CD4-positive, alpha-beta T cell (primary cell): ENCODE results near the gene CALM3. TPM values are rescaled to one million over a fixed set of nuclear protein-coding genes. Genes with fewer than 3 reads are reported as not detected.
A peak's percentile ranks its signal among the peaks of the same experiment; 100 is the strongest.

Experiments
- ATAC-seq: fragments of 200-7000 bp; cut with Tn5 transposase; one replicate; pipeline ENCODE4 v1.10.0; 2022; ENCODE audit warnings: mild to moderate bottlenecking; ENCODE audit not compliant: poor library complexity
- CTCF ChIA-PET: fragments of 350-600 bp; sonication (Branson Sonifier 250); formaldehyde crosslinking; loops from one replicate; lab custom pipeline; 2021; ENCODE audit warnings: antibody characterized with exemption, inconsistent platforms; lab: Charles Lee
- POLR2A ChIA-PET: fragments of 350-600 bp; sonication (Branson Sonifier 250); formaldehyde crosslinking; loops from one replicate; lab custom pipeline; 2021; ENCODE audit warnings: antibody characterized with exemption, inconsistent platforms; lab: Charles Lee
- DNase-seq, 14 experiments: peaks; one replicate each; pipeline ENCODE4 v3.0.0-alpha.2; 2013 to 2020; ENCODE audit warnings: mixed read lengths in 2 of 14
- H3K27ac ChIP-seq, 2 donors: one replicate each; pipeline versions ENCODE4 v1.5.1 to v1.7.0; 2013; ENCODE audit warnings: low read length in 2 of 2, low read depth in 1 of 2, mild to moderate bottlenecking in 1 of 2
- H3K27me3 ChIP-seq, 2 experiments: 1 replicate in 1 of 2; 2 replicates in 1 of 2; pipeline versions ENCODE4 v1.6.1 to v1.7.0; 2013; ENCODE audit warnings: low read length in 2 of 2, control low read depth in 1 of 2, mild to moderate bottlenecking in 1 of 2, moderate library complexity in 1 of 2; ENCODE audit not compliant: insufficient read depth in 2 of 2, control insufficient read depth in 1 of 2
- H3K36me3 ChIP-seq: one replicate; pipeline ENCODE4 v1.6.1; 2013; ENCODE audit warnings: low read length, control low read depth; ENCODE audit not compliant: insufficient read depth
- H3K4me1 ChIP-seq: one replicate; pipeline ENCODE4 v1.6.1; 2013; ENCODE audit warnings: low read length, control low read depth; ENCODE audit not compliant: insufficient read depth
- H3K4me3 ChIP-seq: one replicate; pipeline ENCODE4 v1.5.1; 2013; ENCODE audit warnings: mild to moderate bottlenecking, low read length, moderate library complexity
- H3K9me3 ChIP-seq, 2 experiments: 1 replicate in 1 of 2; 2 replicates in 1 of 2; pipeline versions ENCODE4 v1.6.1 to v1.7.0; 2013; ENCODE audit warnings: low read length in 2 of 2, mild to moderate bottlenecking in 2 of 2, control low read depth in 1 of 2, moderate library complexity in 1 of 2; ENCODE audit not compliant: control insufficient read depth in 1 of 2, insufficient read depth in 1 of 2
- H3K27ac Mint-ChIP-seq: one replicate; pipeline ENCODE4 v1.8.0; 2020; ENCODE audit warnings: mixed read lengths
- H3K27me3 Mint-ChIP-seq: one replicate; pipeline ENCODE4 v1.8.0; 2021; ENCODE audit warnings: mixed read lengths
- H3K36me3 Mint-ChIP-seq: one replicate; pipeline ENCODE4 v1.8.0; 2021; ENCODE audit warnings: low read depth, mixed read lengths
- H3K4me1 Mint-ChIP-seq: one replicate; pipeline ENCODE4 v1.8.0; 2021; ENCODE audit warnings: low read depth, mixed read lengths
- H3K4me3 Mint-ChIP-seq: one replicate; pipeline ENCODE4 v1.8.0; 2020; ENCODE audit warnings: mild to moderate bottlenecking, mixed read lengths
- H3K9me3 Mint-ChIP-seq: one replicate; pipeline ENCODE4 v1.8.0; 2020; ENCODE audit warnings: mixed read lengths
- CTCF ChIP-seq: fragments of 200-600 bp; IDR thresholded peaks from one replicate; pipeline ENCODE4 v1.8.0; 2022; ENCODE audit warnings: antibody characterized with exemption, mild to moderate bottlenecking
- intact Hi-C, 2 experiments: fragments of 100-400 bp; cut with DNase I in 1 of 2; cut with micrococcal nuclease in 1 of 2; formaldehyde crosslinking; loops; one replicate each; pipeline versions ENCODE4 v1.15.1 to v1.9.0; 2023 to 2025; cut with DNase I, micrococcal nuclease
- polyA plus RNA-seq, 2 donors: library from polyadenylated mRNA; unstranded; fragments of 120-200 nt; gene quantifications; one replicate each; pipeline ENCODE4 v1.2.1, GENCODE V29; 2013
- total RNA-seq, 174 experiments: library from RNA in 2 of 174; stranded (reverse) in 2 of 174; gene quantifications; one replicate each; pipeline ENCODE4 v1.2.3 and lab custom pipeline; 2021 to 2026

Gene CALM3
- total RNA-seq (100 to 1,000 TPM; 169 to 173 TPM), total RNA-seq (lab: John Stamatoyannopoulos, UW) (40.9 to 438 (median 170) reads per million in 172 experiments)
- polyA plus RNA-seq (2013, experiment 1 of 2) = 274 TPM
- polyA plus RNA-seq (2013, experiment 2 of 2) = 275 TPM

- ATAC-seq (no peak), DNase-seq (peak in 3 of 14 experiments; percentile 28 to 51 (median 39))
- Mint-ChIP-seq H3K36me3 (peaks cover 36% of the 10 kb centered on the region), H3K4me1 (peaks cover 56% of the 10 kb centered on the region), H3K9me3 (peaks cover 5% of the 10 kb centered on the region), H3K27me3 (no peaks in the 10 kb centered on the region), H3K27ac (peak within 1 kb of the TSS; percentile 100), H3K4me3 (peak within 1 kb of the TSS; percentile 95)
- Histone ChIP-seq H3K4me3 (peak within 1 kb of the TSS; percentile 100), H3K9me3 (no peaks in the 10 kb centered on the region), H3K36me3 (peaks cover 17% of the 10 kb centered on the region), H3K27me3 (no peaks in the 10 kb centered on the region), H3K4me1 (peaks cover 53% of the 10 kb centered on the region), H3K27ac (peak within 1 kb of the TSS; percentile 100)
- ChIA-PET CTCF (interaction anchor here (0.6 to 4.4 kb wide), 8 partner anchors 10 to 64 kb away, joined by 3 to 33 read pairs (median 10); partner anchors contain the start of gene DACT3), POLR2A (interaction anchor here (0.5 to 5.0 kb wide), 28 partner anchors 11 to 1762 kb away, joined by 3 to 215 read pairs (median 6); partner anchors contain the start of genes AP2S1, ARHGAP35, DACT3 and FKRP)
- intact Hi-C loops = loop anchor here (1.0 to 10.0 kb wide), 7 partner anchors 13 to 673 kb away; partner anchors contain the start of genes AP2S1 (in 1 of the 2), DACT3 (in 1 of the 2), FKRP (in 1 of the 2) and INAFM1 (in 1 of the 2)
- TF ChIP-seq CTCF = no peak
These were observed at the start of gene CALM3 for GRCh38 chr19:46601318-46602224. Gene CALM3, plus strand, starts transcription at chr19:46601330. Its CDS starts 105 bp downstream, at chr19:46601435.

- H3K27me3 Mint-ChIP-seq = peaks cover 16% of the 10 kb centered on the region
- Histone ChIP-seq H3K4me3 (no peak overlapping the region), H3K36me3 (no peaks in the 10 kb centered on the region), H3K9me3 (peaks cover 4 to 28% of the 10 kb centered on the region in 2 experiments), H3K27ac (no peak overlapping the region), H3K4me1 (no peaks in the 10 kb centered on the region), H3K27me3 (no peaks in the 10 kb centered on the region)
- no peak for ATAC-seq
- H3K4me3 Mint-ChIP-seq = no peak overlapping the region
- TF ChIP-seq CTCF = no peak
- H3K27ac Mint-ChIP-seq = no peak overlapping the region
- DNase-seq = no peak
- POLR2A ChIA-PET = no interaction called here
- H3K36me3 Mint-ChIP-seq = no peaks in the 10 kb centered on the region
- CTCF ChIA-PET = no interaction called here
- intact Hi-C loops = no loop called here
- H3K9me3 Mint-ChIP-seq = peaks cover 14% of the 10 kb centered on the region
- no peaks in the 10 kb centered on the region for H3K4me1 Mint-ChIP-seq
These were observed 48.2 kb upstream of the CALM3 start for GRCh38 chr19:46552891-46553290.

GRCh38 chr19:46554161-46554560 is 47.0 kb upstream of the CALM3 start:
- DNase-seq (no peak), ATAC-seq (no peak)
- Histone ChIP-seq H3K36me3 (no peaks in the 10 kb centered on the region), H3K4me1 (no peaks in the 10 kb centered on the region), H3K27me3 (no peaks in the 10 kb centered on the region), H3K27ac (no peak overlapping the region), H3K4me3 (no peak overlapping the region), H3K9me3 (peaks cover 4 to 25% of the 10 kb centered on the region in 2 experiments)
- peaks cover 16% of the 10 kb centered on the region for H3K27me3 Mint-ChIP-seq
- ChIA-PET CTCF (no interaction called here), POLR2A (interaction anchor here (1.2 kb wide), 1 partner anchor 58 kb away, joined by 3 read pairs; no protein-coding TSS in a partner anchor)
- no peaks in the 10 kb centered on the region for H3K36me3 Mint-ChIP-seq
- TF ChIP-seq CTCF = no peak
- intact Hi-C loops = no loop called here
- no peaks in the 10 kb centered on the region for H3K4me1 Mint-ChIP-seq
- H3K9me3 Mint-ChIP-seq = peaks cover 14% of the 10 kb centered on the region
- H3K27ac Mint-ChIP-seq = no peak overlapping the region
- H3K4me3 Mint-ChIP-seq = no peak overlapping the region
